WERI-Rb-1 (cell line): ENCODE data around the gene MRGPRD.

Experiments
- DNase-seq: peaks from one replicate; pipeline ENCODE4 v3.0.0-alpha.2; 2020
- H3K27ac ChIP-seq: fragments of 250-450 bp; sonication (Bioruptor Pico); 2 replicates; pipeline ENCODE4 v1.5.1; 2020; ENCODE audit warnings: mild to moderate bottlenecking, moderate library complexity
- H3K27me3 ChIP-seq: fragments of 250-450 bp; sonication (Bioruptor Pico); 2 replicates; pipeline ENCODE4 v1.5.1; 2021; ENCODE audit warnings: mild to moderate bottlenecking, low read depth, moderate library complexity; ENCODE audit not compliant: insufficient read depth, severe bottlenecking
- H3K36me3 ChIP-seq: fragments of 250-450 bp; sonication (Bioruptor Pico); 2 replicates; pipeline ENCODE4 v1.5.1; 2020; ENCODE audit warnings: mild to moderate bottlenecking, moderate library complexity
- H3K4me3 ChIP-seq: 2 replicates; pipeline ENCODE4 v1.5.1; 2011; ENCODE audit warnings: low read depth, mild to moderate bottlenecking, control low read depth, low read length
- H3K9me3 ChIP-seq: fragments of 250-450 bp; sonication (Bioruptor Pico); 2 replicates; pipeline ENCODE4 v1.5.1; 2021; ENCODE audit warnings: mild to moderate bottlenecking, moderate library complexity; ENCODE audit not compliant: severe bottlenecking
- CTCF ChIP-seq: IDR thresholded peaks from 2 replicates; pipeline ENCODE4 v1.5.1; 2011; ENCODE audit warnings: low read depth, mild to moderate bottlenecking, control low read depth, inconsistent platforms, low read length

Gene MRGPRD

GRCh38 chr11:68932358-68932757 is 48.4 kb downstream of the MRGPRD start:
- H3K4me3 ChIP-seq, result no peak overlapping the region
- peaks cover 40% of the 10 kb centered on the region for H3K36me3 ChIP-seq
- no peak for DNase-seq
- no peak overlapping the region for H3K27ac ChIP-seq
- H3K27me3 ChIP-seq, result no peaks in the 10 kb centered on the region
- no peaks in the 10 kb centered on the region for H3K9me3 ChIP-seq
- TF ChIP-seq CTCF, result no peak

- no peak for TF ChIP-seq CTCF
Observed at GRCh38 chr11:68931911-68932310, 48.9 kb downstream of the MRGPRD start.

DNA sequence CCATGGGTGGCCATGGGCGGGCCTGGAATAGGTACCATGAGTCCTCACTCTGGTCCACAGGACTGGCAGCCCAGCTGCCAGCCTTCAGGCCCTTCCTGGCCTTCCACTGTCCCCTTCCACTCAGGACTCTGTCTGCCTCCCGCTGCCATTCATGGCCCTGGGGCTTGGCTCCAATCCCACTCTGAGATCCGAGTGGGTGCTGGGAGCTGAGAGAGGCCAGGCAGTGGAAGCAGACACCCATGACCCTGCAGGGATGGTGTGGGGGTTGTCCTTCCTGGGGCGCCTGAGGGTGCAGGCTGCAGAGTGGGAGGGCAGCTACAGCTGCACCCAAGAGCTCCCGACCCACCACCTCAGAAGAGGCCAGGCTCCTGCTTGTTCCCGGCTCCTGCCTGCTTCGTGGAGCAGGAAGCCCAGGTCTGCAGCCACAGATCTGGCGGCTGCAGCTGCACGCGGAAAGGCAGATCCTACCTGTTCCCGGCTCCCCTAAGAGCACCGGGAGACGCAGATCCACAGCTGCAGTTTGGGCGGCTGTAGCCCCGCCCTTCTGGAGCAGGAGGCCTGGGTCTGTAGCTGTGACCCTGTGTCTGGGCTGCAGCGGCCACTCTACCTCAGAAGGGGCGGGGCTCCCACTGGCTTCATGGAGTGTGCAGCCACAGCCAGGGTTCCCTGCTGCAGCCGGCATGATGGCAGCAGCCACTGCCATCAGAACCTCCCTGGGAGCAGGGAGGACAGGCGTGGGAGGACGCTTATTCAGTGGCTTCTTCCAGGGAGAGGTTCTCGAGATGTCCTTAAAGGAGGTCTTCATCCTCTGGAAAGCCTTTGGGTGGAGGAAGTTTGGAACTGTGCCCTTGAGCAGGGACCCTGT is 49.6 kb downstream of the MRGPRD start:
- H3K9me3 ChIP-seq, result no peaks in the 10 kb centered on the region
- H3K27ac ChIP-seq, result no peak overlapping the region
- no peak for DNase-seq
- no peaks in the 10 kb centered on the region for H3K27me3 ChIP-seq
- peaks cover 44% of the 10 kb centered on the region for H3K36me3 ChIP-seq
- no peak overlapping the region for H3K4me3 ChIP-seq
- TF ChIP-seq CTCF, result no peak

More at GRCh38 chr11:68931911-68932310, 48.9 kb downstream of the MRGPRD start:
- Histone ChIP-seq H3K36me3 (peaks cover 40% of the 10 kb centered on the region), H3K27ac (no peak overlapping the region), H3K9me3 (no peaks in the 10 kb centered on the region), H3K4me3 (no peak overlapping the region), H3K27me3 (no peaks in the 10 kb centered on the region)
- no peak for DNase-seq
